Loucy (cell line): Measurements from ENCODE around the gene KIAA1549.

Source experiments
- H2AFZ ChIP-seq: fragments of 200-600 bp; sonication (generic); 2 replicates; pipeline ENCODE4 v1.6.0; 2016; ENCODE audit warnings: antibody characterized with exemption, mild to moderate bottlenecking, low read length, moderate library complexity
- H3F3A ChIP-seq: fragments of 200-600 bp; 2 replicates; pipeline ENCODE4 v1.6.0; 2016; ENCODE audit warnings: antibody characterized with exemption, low read depth, mild to moderate bottlenecking
- H3K27me3 ChIP-seq: fragments of 200-600 bp; sonication (generic); 2 replicates; pipeline ENCODE4 v1.6.1; 2014; ENCODE audit warnings: low read length, mild to moderate bottlenecking; ENCODE audit not compliant: insufficient read depth, poor library complexity, severe bottlenecking
- H3K36me3 ChIP-seq: fragments of 200-600 bp; sonication (generic); 2 replicates; pipeline ENCODE4 v1.6.1; 2016; ENCODE audit warnings: low read length; ENCODE audit not compliant: insufficient read depth
- H3K4me1 ChIP-seq: fragments of 200-600 bp; sonication (generic); 2 replicates; pipeline ENCODE4 v1.5.1; 2014; ENCODE audit warnings: low read length, mild to moderate bottlenecking; ENCODE audit not compliant: insufficient read depth, poor library complexity, severe bottlenecking
- H3K4me2 ChIP-seq: fragments of 200-600 bp; sonication (generic); 2 replicates; pipeline ENCODE4 v1.6.0; 2014; ENCODE audit warnings: antibody characterized with exemption, low read length, low read depth, mild to moderate bottlenecking; ENCODE audit not compliant: poor library complexity, severe bottlenecking
- H3K4me3 ChIP-seq: fragments of 200-600 bp; sonication (generic); 2 replicates; pipeline ENCODE4 v1.5.1; 2014; ENCODE audit warnings: low read length, mild to moderate bottlenecking, mixed read lengths; ENCODE audit not compliant: poor library complexity, severe bottlenecking
- H3K79me2 ChIP-seq: fragments of 200-600 bp; sonication (generic); 2 replicates; pipeline ENCODE4 v1.6.1; 2014; ENCODE audit warnings: low read length; ENCODE audit not compliant: insufficient read depth
- H3K9ac ChIP-seq: fragments of 200-600 bp; sonication (generic); 2 replicates; pipeline ENCODE4 v1.6.0; 2014; ENCODE audit warnings: mild to moderate bottlenecking, low read depth, low read length, moderate library complexity; ENCODE audit not compliant: poor library complexity, severe bottlenecking
- H3K9me2 ChIP-seq: fragments of 200-600 bp; sonication (generic); replicated peaks from 2 replicates; pipeline ENCODE4 v1.6.1; 2016; ENCODE audit warnings: low read depth, low read length, mixed read lengths
- H3K9me3 ChIP-seq: fragments of 200-600 bp; sonication (generic); 2 replicates; pipeline ENCODE4 v1.6.1; 2014; ENCODE audit warnings: mild to moderate bottlenecking, antibody characterized with exemption, low read length, low read depth; ENCODE audit not compliant: insufficient read depth
- H4K20me1 ChIP-seq: fragments of 200-600 bp; sonication (generic); 2 replicates; pipeline ENCODE4 v1.6.0; 2014; ENCODE audit warnings: antibody characterized with exemption, low read length, mild to moderate bottlenecking; ENCODE audit not compliant: insufficient read depth, poor library complexity, severe bottlenecking
- CTCF ChIP-seq: fragments of 200-600 bp; sonication (generic); conservative IDR thresholded peaks from 2 replicates; pipeline ENCODE4 v1.5.1; 2014; ENCODE audit warnings: mild to moderate bottlenecking, antibody characterized with exemption, low read length
- EZH2phosphoT487 ChIP-seq: fragments of 200-600 bp; IDR thresholded peaks from 2 replicates; pipeline ENCODE4 v1.6.1; 2018; ENCODE audit warnings: antibody characterized with exemption, mild to moderate bottlenecking, moderate library complexity, borderline replicate concordance

Gene KIAA1549

GRCh38 chr7:138999414-138999813 is 18.2 kb upstream of the KIAA1549 start:
- Histone ChIP-seq H3F3A (no peaks in the 10 kb centered on the region), H3K4me2 (no peak overlapping the region), H4K20me1 (no peaks in the 10 kb centered on the region), H3K27me3 (no peaks in the 10 kb centered on the region), H3K9me2 (no peaks in the 10 kb centered on the region), H3K36me3 (no peaks in the 10 kb centered on the region), H3K9ac (no peak overlapping the region), H3K4me3 (no peak overlapping the region), H3K79me2 (no peaks in the 10 kb centered on the region), H2AFZ (no peak overlapping the region), H3K4me1 (no peaks in the 10 kb centered on the region), H3K9me3 (no peaks in the 10 kb centered on the region)
- no peak for TF ChIP-seq CTCF
- TF ChIP-seq EZH2phosphoT487: no peak

- no peaks in the 10 kb centered on the region for H3K4me1 ChIP-seq
- no peak overlapping the region for H3K9ac ChIP-seq
- H3K9me3 ChIP-seq: peaks cover 7% of the 10 kb centered on the region; the same call in 1 of the 2 replicates
- TF ChIP-seq EZH2phosphoT487 (no peak), CTCF (no peak)
- no peaks in the 10 kb centered on the region for H3F3A ChIP-seq
- H3K36me3 ChIP-seq: no peaks in the 10 kb centered on the region
- no peaks in the 10 kb centered on the region for H3K9me2 ChIP-seq
- H2AFZ ChIP-seq: no peak overlapping the region
- H3K79me2 ChIP-seq: no peaks in the 10 kb centered on the region
- no peak overlapping the region for H3K4me3 ChIP-seq
- H3K27me3 ChIP-seq: no peaks in the 10 kb centered on the region
- H4K20me1 ChIP-seq: no peaks in the 10 kb centered on the region
- H3K4me2 ChIP-seq: no peak overlapping the region
These were observed 10.9 kb upstream of the KIAA1549 start for GRCh38 chr7:138992052-138992531.

GRCh38 chr7:138987686-138988085 is 6.5 kb upstream of the KIAA1549 start:
- no peak overlapping the region for H3K9ac ChIP-seq
- TF ChIP-seq EZH2phosphoT487: no peak
- no peak for TF ChIP-seq CTCF
- H3K4me3 ChIP-seq: no peak overlapping the region
- no peaks in the 10 kb centered on the region for H3K36me3 ChIP-seq
- no peaks in the 10 kb centered on the region for H3K4me1 ChIP-seq
- no peaks in the 10 kb centered on the region for H3K79me2 ChIP-seq
- no peaks in the 10 kb centered on the region for H3K27me3 ChIP-seq
- H3K9me3 ChIP-seq: peaks cover 7% of the 10 kb centered on the region; the same call in 1 of the 2 replicates
- H2AFZ ChIP-seq: no peak overlapping the region
- H3F3A ChIP-seq: no peaks in the 10 kb centered on the region; the same call in 1 of the 2 replicates
- H4K20me1 ChIP-seq: no peaks in the 10 kb centered on the region
- no peak overlapping the region for H3K4me2 ChIP-seq
- no peaks in the 10 kb centered on the region for H3K9me2 ChIP-seq
